Retinal pigment epithelial cell (primary cell): Measurements from ENCODE around the gene CEPT1.
A peak's percentile ranks its signal among the peaks of the same experiment; 100 is the strongest.

Source experiments
- DNase-seq: peaks from one replicate; pipeline ENCODE4 v3.0.0-alpha.2; 2010; ENCODE audit warnings: low read depth
- H3K4me3 ChIP-seq: 2 replicates; pipeline ENCODE4 v1.5.1; 2011; ENCODE audit warnings: mild to moderate bottlenecking, low read length, control low read depth, moderate library complexity
- CTCF ChIP-seq: conservative IDR thresholded peaks from 2 replicates; pipeline ENCODE4 v1.5.1; 2011; ENCODE audit warnings: low read depth, low read length, control low read depth, inconsistent platforms

The CEPT1 gene

GRCh38 chr1:111199329-111199728, 59.3 kb downstream of the CEPT1 start:
- DNase-seq = no peak
- H3K4me3 ChIP-seq = no peak overlapping the region
- TF ChIP-seq CTCF = no peak

- DNase-seq = no peak
- no peak within 1 kb of the TSS for H3K4me3 ChIP-seq
- TF ChIP-seq CTCF = no peak
Observed at GRCh38 chr1:111199881-111200801, 60.1 kb downstream of the CEPT1 start, which contains the start of gene DENND2D. TSS of gene DENND2D (minus strand) at chr1:111200646. CDS start at chr1:111200459, 187 bp downstream.

GRCh38 chr1:111200802-111201161, 60.8 kb downstream of the CEPT1 start:
- no peak overlapping the region for H3K4me3 ChIP-seq
- no peak for TF ChIP-seq CTCF

GRCh38 chr1:111201275-111202090, 61.5 kb downstream of the CEPT1 start:
- TF ChIP-seq CTCF = no peak
- DNase-seq = no peak
- no peak overlapping the region for H3K4me3 ChIP-seq

More at GRCh38 chr1:111200802-111201161, 60.8 kb downstream of the CEPT1 start:
- no peak for DNase-seq

- H3K4me3 ChIP-seq = no peak overlapping the region
- TF ChIP-seq CTCF = no peak
- DNase-seq = no peak
Observed at GRCh38 chr1:111202366-111202706, 62.3 kb downstream of the CEPT1 start.

GRCh38 chr1:111202707-111203623, 62.9 kb downstream of the CEPT1 start:
- TF ChIP-seq CTCF = no peak
- H3K4me3 ChIP-seq = peak overlapping the region; percentile 43
- DNase-seq = no peak
